AG09309 (cell line): ENCODE results near the gene TGFBRAP1.
A peak's percentile ranks its signal among the peaks of the same experiment; 100 is the strongest.

Experiments used
- DNase-seq: peaks from one replicate; pipeline ENCODE4 v3.0.0-alpha.2; 2010; ENCODE audit warnings: low read depth
- H3K4me3 ChIP-seq: 2 replicates; pipeline ENCODE4 v1.5.1; 2011; ENCODE audit warnings: mild to moderate bottlenecking, low read depth, low read length, moderate library complexity; ENCODE audit not compliant: control insufficient read depth
- CTCF ChIP-seq: IDR thresholded peaks from 2 replicates; pipeline ENCODE4 v1.5.1; 2011; ENCODE audit warnings: mild to moderate bottlenecking, low read depth, low read length, inconsistent platforms; ENCODE audit not compliant: insufficient read depth, control insufficient read depth; ENCODE audit errors: missing control alignments

The TGFBRAP1 gene

GRCh38 chr2:105329561-105330495 lies at the start of gene TGFBRAP1:
Gene TGFBRAP1 (minus strand): TSS chr2:105329735. CDS start chr2:105308301, 21,434 bp downstream.
- DNase-seq, result no peak
- peak within 1 kb of the TSS; percentile 79 for H3K4me3 ChIP-seq
- TF ChIP-seq CTCF, result no peak

GRCh38 chr2:105378921-105379383 lies 49.4 kb upstream of the TGFBRAP1 start:
- no peak overlapping the region for H3K4me3 ChIP-seq
- DNase-seq, result no peak
- no peak for TF ChIP-seq CTCF

GRCh38 chr2:105378276-105378840 lies 48.8 kb upstream of the TGFBRAP1 start:
- DNase-seq, result no peak
- TF ChIP-seq CTCF, result no peak

GRCh38 chr2:105377871-105378270 lies 48.3 kb upstream of the TGFBRAP1 start:
- no peak overlapping the region for H3K4me3 ChIP-seq
- TF ChIP-seq CTCF, result no peak
- DNase-seq, result no peak

More at GRCh38 chr2:105378276-105378840, 48.8 kb upstream of the TGFBRAP1 start:
- no peak overlapping the region for H3K4me3 ChIP-seq

GRCh38 chr2:105376789-105377240 lies 47.3 kb upstream of the TGFBRAP1 start:
- no peak for DNase-seq
- no peak overlapping the region for H3K4me3 ChIP-seq
- TF ChIP-seq CTCF, result no peak

GRCh38 chr2:105376010-105376409 lies 46.5 kb upstream of the TGFBRAP1 start:
- DNase-seq, result no peak
- TF ChIP-seq CTCF, result no peak
- no peak overlapping the region for H3K4me3 ChIP-seq
